Measurements from ENCODE around the gene PLEKHH1. TPM values are rescaled to one million over a fixed set of nuclear protein-coding genes. Genes with fewer than 3 reads are reported as not detected.

The PLEKHH1 gene
- total RNA-seq, 1 experiment from 2014 or later = 35.3 TPM

DNA sequence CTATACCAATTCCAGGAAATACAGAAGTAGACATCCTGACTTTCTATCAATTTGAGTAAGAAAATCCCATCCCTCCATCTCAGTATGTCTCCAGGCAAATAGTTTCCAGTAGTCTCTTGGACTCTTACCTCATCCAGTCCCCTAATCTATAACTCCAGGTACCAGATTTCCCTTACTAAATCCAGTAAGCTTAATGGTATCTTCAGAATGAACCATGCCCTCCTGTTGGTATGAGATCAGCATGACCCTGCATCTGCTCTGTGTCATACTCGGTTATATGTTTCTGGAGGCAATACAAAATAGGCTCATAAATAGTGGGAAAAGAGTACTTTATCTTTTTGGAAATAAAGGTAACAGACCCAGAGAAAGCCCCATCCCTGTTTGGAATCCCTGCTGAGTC, 48.6 kb downstream of the PLEKHH1 start:
- H3K79me1 ChIP-seq (ENCODE audit: insufficient read depth, low read depth, low read length, poor library complexity, severe bottlenecking) = no peaks in the 10 kb centered on the region
- no peak overlapping the region for H3K18ac ChIP-seq (ENCODE audit: insufficient read length, low read depth, low read length)
- no peak overlapping the region for H3K56ac ChIP-seq (ENCODE audit: insufficient read length, low read depth, low read length)
- H3K14ac ChIP-seq (ENCODE audit: insufficient read depth, low read length) = no peak overlapping the region
- no peak overlapping the region for H3K9ac ChIP-seq (ENCODE audit: extremely low read depth, insufficient read length, low read length)
- no peaks in the 10 kb centered on the region for H3K27me3 ChIP-seq (ENCODE audit: insufficient read depth, low read length)
- H3K27ac ChIP-seq (ENCODE audit: insufficient read length, low read depth, low read length) = no peak overlapping the region
- no peaks in the 10 kb centered on the region for H3K23me2 ChIP-seq (ENCODE audit: insufficient read length, low read depth, low read length, poor library complexity, severe bottlenecking)
- no peak overlapping the region for H4K8ac ChIP-seq (replicated peaks; ENCODE audit: insufficient read length, low read depth, low read length)
- H4K91ac ChIP-seq (ENCODE audit: insufficient read length, low read depth, low read length) = no peak overlapping the region
- TF ChIP-seq, protein P1, sequence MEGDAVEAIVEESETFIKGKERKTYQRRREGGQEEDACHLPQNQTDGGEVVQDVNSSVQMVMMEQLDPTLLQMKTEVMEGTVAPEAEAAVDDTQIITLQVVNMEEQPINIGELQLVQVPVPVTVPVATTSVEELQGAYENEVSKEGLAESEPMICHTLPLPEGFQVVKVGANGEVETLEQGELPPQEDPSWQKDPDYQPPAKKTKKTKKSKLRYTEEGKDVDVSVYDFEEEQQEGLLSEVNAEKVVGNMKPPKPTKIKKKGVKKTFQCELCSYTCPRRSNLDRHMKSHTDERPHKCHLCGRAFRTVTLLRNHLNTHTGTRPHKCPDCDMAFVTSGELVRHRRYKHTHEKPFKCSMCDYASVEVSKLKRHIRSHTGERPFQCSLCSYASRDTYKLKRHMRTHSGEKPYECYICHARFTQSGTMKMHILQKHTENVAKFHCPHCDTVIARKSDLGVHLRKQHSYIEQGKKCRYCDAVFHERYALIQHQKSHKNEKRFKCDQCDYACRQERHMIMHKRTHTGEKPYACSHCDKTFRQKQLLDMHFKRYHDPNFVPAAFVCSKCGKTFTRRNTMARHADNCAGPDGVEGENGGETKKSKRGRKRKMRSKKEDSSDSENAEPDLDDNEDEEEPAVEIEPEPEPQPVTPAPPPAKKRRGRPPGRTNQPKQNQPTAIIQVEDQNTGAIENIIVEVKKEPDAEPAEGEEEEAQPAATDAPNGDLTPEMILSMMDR (conservative IDR thresholded peaks at IDR 0.05) = no peak
- no peak overlapping the region for H3K27ac Mint-ChIP-seq
- H3K79me2 ChIP-seq (ENCODE audit: insufficient read depth, low read length) = no peaks in the 10 kb centered on the region
- no peaks in the 10 kb centered on the region for H3K9me3 ChIP-seq (ENCODE audit: control insufficient read depth, low read depth, low read length)
- H3K36me3 Mint-ChIP-seq (ENCODE audit: insufficient read depth in 1 of 3, low read depth in 3 of 3) = peaks cover 5 to 52% (median 31%) of the 10 kb centered on the region in 3 experiments; a peak in 6 of 7 replicates
- H2BK5ac ChIP-seq (ENCODE audit: insufficient read length, low read length) = no peak overlapping the region
- H2BK12ac ChIP-seq (ENCODE audit: insufficient read length, low read depth, low read length) = no peak overlapping the region
- no peak overlapping the region for H2BK15ac ChIP-seq (ENCODE audit: low read depth, low read length)
- no peak overlapping the region for H3K4me3 Mint-ChIP-seq
- no peak overlapping the region for H2BK120ac ChIP-seq (ENCODE audit: low read depth, low read length, poor library complexity, severe bottlenecking)
- no peaks in the 10 kb centered on the region for H3K4me1 Mint-ChIP-seq
- no peaks in the 10 kb centered on the region for H3K9me3 Mint-ChIP-seq
- H4K20me1 ChIP-seq (ENCODE audit: control insufficient read depth, insufficient read depth, insufficient read length) = no peaks in the 10 kb centered on the region
- no peak overlapping the region for H2AK5ac ChIP-seq (ENCODE audit: insufficient read length, low read length)
- no peaks in the 10 kb centered on the region for H3K4me1 ChIP-seq (ENCODE audit: insufficient read depth, low read length)
- no peak overlapping the region for H3T11ph ChIP-seq (ENCODE audit: low read length)
- no peak for DNase-seq
- H3K4me2 ChIP-seq (ENCODE audit: insufficient read depth, insufficient read length, low read length) = no peak overlapping the region
- WGBS (ENCODE audit: extremely low coverage, insufficient read length, low lambda C conversion rate) = no CpG with 5 or more reads among the region's 1 CpG
- H2AFZ ChIP-seq (ENCODE audit: low read length) = no peak overlapping the region
- no peak overlapping the region for H3K23ac ChIP-seq (ENCODE audit: insufficient read length, low read depth, low read length)
- no peaks in the 10 kb centered on the region for H3K27me3 Mint-ChIP-seq (ENCODE audit: low read depth)
- H2BK20ac ChIP-seq (ENCODE audit: low read depth, low read length, poor library complexity, severe bottlenecking) = no peak overlapping the region
- H3K4ac ChIP-seq (ENCODE audit: low read depth, low read length) = no peak overlapping the region
- no peak overlapping the region for H4K5ac ChIP-seq (ENCODE audit: insufficient read length, low read depth, low read length)

Measured in H9 (cell line).